ENCODE data around the gene TSN. TPM values are rescaled to one million over a fixed set of nuclear protein-coding genes. Genes with fewer than 3 reads are reported as not detected.
"Not testable (repeated sequence)": the region's sequence is repeated elsewhere in the genome, so short reads cannot be mapped to it uniquely, and the experiment has no call there.

The TSN gene
- polyA plus RNA-seq, 1 donor: 56.9 TPM

- Histone ChIP-seq H3K27ac (ENCODE audit: low read length) (no peak overlapping the region), H3K36me3 (ENCODE audit: control insufficient read depth, insufficient read depth, low read length) (no peaks in the 10 kb centered on the region)
These were observed 37.9 kb upstream of the TSN start for GRCh38 chr2:121717529-121717928.

DNA sequence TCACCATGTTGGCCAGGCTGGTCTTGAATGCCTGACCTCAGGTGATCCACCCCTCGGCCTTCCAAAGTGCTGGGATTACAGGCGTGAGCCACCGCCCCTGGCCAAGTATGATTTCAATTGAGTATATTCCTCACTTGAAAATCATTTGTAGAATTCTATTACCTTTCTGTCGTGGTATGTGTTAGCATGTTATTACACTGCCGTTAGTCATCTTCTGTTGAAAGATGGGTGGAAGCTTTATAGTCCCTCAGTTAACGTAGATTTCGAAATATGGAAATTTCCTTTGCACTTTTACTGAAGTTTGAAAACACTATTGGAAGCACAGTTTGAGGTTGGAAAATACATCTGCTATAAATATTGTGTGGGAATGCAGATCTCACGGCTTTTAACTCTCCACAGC is 33.5 kb upstream of the TSN start:
- Histone ChIP-seq H3K4me1 (ENCODE audit: control insufficient read depth, insufficient read depth, low read length) (no peaks in the 10 kb centered on the region), H3K27ac (ENCODE audit: low read length) (no peak overlapping the region), H3K27me3 (ENCODE audit: control insufficient read depth, insufficient read depth, low read length) (no peaks in the 10 kb centered on the region), H3K9me3 (ENCODE audit: control insufficient read depth, low read depth, low read length) (no peaks in the 10 kb centered on the region), H3K4me3 (ENCODE audit: low read length) (no peak overlapping the region), H3K36me3 (ENCODE audit: control insufficient read depth, insufficient read depth, low read length) (no peaks in the 10 kb centered on the region)
- DNase-seq: no peak
- 67% methylated on average over 3 of the region's 8 CpGs for WGBS (ENCODE audit: insufficient coverage, low lambda C conversion rate)

More at GRCh38 chr2:121717529-121717928, 37.9 kb upstream of the TSN start:
- no peak overlapping the region for H3K4me3 ChIP-seq (ENCODE audit: low read length)
- no CpG with 5 or more reads among the region's 6 CpGs for WGBS (ENCODE audit: insufficient coverage, low lambda C conversion rate)
- H3K9me3 ChIP-seq (ENCODE audit: control insufficient read depth, low read depth, low read length): no peaks in the 10 kb centered on the region
- H3K27me3 ChIP-seq (ENCODE audit: control insufficient read depth, insufficient read depth, low read length): no peaks in the 10 kb centered on the region
- no peak for DNase-seq
- H3K4me1 ChIP-seq (ENCODE audit: control insufficient read depth, insufficient read depth, low read length): no peaks in the 10 kb centered on the region

DNA sequence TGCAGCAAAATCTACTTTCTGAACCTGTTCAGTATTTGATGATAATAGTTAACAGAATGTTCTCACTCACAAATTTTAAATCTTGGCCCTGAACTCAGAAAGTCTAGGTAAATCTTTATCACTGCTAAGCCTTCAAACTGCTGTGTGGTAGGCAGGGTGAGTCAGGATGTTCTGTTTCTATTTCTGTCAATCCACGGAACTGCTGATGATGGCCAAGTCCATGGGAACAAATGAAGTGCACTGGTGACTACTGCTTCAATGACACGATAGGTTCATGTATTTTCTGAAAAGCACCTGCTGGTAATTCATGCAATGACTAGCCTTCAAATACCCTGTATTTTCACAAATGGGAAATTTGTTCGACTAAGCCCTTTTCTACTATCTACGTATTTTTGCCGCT is 33.0 kb upstream of the TSN start:
- Histone ChIP-seq H3K27me3 (ENCODE audit: control insufficient read depth, insufficient read depth, low read length) (no peaks in the 10 kb centered on the region), H3K4me3 (ENCODE audit: low read length) (no peak overlapping the region), H3K9me3 (ENCODE audit: control insufficient read depth, low read depth, low read length) (no peaks in the 10 kb centered on the region), H3K36me3 (ENCODE audit: control insufficient read depth, insufficient read depth, low read length) (peaks cover 4% of the 10 kb centered on the region), H3K27ac (ENCODE audit: low read length) (no peak overlapping the region), H3K4me1 (ENCODE audit: control insufficient read depth, insufficient read depth, low read length) (no peaks in the 10 kb centered on the region)
- WGBS (ENCODE audit: insufficient coverage, low lambda C conversion rate): no CpG with 5 or more reads among the region's 5 CpGs
- no peak for DNase-seq

GRCh38 chr2:121723316-121723715 is 32.1 kb upstream of the TSN start:
- no peak for DNase-seq
- Histone ChIP-seq H3K4me3 (ENCODE audit: low read length) (no peak overlapping the region), H3K27me3 (ENCODE audit: control insufficient read depth, insufficient read depth, low read length) (no peaks in the 10 kb centered on the region), H3K4me1 (ENCODE audit: control insufficient read depth, insufficient read depth, low read length) (no peaks in the 10 kb centered on the region), H3K27ac (ENCODE audit: low read length) (no peak overlapping the region), H3K9me3 (ENCODE audit: control insufficient read depth, low read depth, low read length) (no peaks in the 10 kb centered on the region), H3K36me3 (ENCODE audit: control insufficient read depth, insufficient read depth, low read length) (peaks cover 7% of the 10 kb centered on the region)
- WGBS (ENCODE audit: insufficient coverage, low lambda C conversion rate): no CpG with 5 or more reads among the region's 5 CpGs

DNA sequence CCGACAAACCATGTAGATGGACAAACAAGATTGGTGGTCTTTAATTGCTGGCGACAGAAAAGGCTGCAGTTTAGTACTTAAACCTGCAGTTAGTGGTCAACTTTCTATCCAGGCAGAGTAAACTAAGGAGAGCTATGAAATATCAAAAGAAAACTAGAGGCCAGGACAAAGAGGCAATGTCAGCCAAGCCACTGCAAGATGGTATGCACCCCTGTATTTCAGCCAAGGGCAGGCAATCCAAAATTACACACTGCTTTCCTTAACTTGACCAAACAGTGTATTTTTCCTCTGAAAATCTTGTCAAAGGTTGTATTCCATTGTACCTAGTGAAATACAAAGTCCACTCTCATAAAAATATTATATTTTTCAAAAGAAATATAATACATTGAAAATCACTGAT is 28.1 kb upstream of the TSN start:
- no peak overlapping the region for H3K27ac ChIP-seq (ENCODE audit: low read length)
- DNase-seq: no peak
- no peaks in the 10 kb centered on the region for H3K9me3 ChIP-seq (ENCODE audit: control insufficient read depth, low read depth, low read length)
- H3K27me3 ChIP-seq (ENCODE audit: control insufficient read depth, insufficient read depth, low read length): no peaks in the 10 kb centered on the region
- H3K4me1 ChIP-seq (ENCODE audit: control insufficient read depth, insufficient read depth, low read length): no peaks in the 10 kb centered on the region
- WGBS (ENCODE audit: insufficient coverage, low lambda C conversion rate): no CpG with 5 or more reads among the region's 2 CpGs
- peaks cover 40% of the 10 kb centered on the region for H3K36me3 ChIP-seq (ENCODE audit: control insufficient read depth, insufficient read depth, low read length)
- no peak overlapping the region for H3K4me3 ChIP-seq (ENCODE audit: low read length)

DNA sequence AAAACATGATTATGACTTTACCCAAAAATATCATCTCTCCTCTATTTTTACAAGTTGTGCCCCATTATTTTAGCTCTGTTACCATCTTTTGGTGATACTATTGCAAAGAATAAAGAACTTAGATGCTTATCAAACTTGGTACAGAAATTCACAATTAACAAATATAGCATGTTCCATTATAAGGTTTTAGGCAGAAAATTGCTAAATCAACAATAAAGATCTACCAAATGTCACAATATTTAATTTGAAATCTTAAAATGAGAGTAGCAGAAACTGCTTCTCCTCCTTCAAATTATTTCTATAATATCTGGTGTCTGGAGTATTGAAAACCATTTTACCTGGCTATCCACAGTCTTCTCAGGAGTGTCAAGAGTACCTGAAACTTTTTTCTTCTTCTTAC is 27.5 kb upstream of the TSN start:
- Histone ChIP-seq H3K4me1 (ENCODE audit: control insufficient read depth, insufficient read depth, low read length) (no peaks in the 10 kb centered on the region), H3K27me3 (ENCODE audit: control insufficient read depth, insufficient read depth, low read length) (no peaks in the 10 kb centered on the region), H3K27ac (ENCODE audit: low read length) (no peak overlapping the region), H3K4me3 (ENCODE audit: low read length) (no peak overlapping the region), H3K9me3 (ENCODE audit: control insufficient read depth, low read depth, low read length) (no peaks in the 10 kb centered on the region), H3K36me3 (ENCODE audit: control insufficient read depth, insufficient read depth, low read length) (peaks cover 44% of the 10 kb centered on the region)
- DNase-seq: no peak

DNA sequence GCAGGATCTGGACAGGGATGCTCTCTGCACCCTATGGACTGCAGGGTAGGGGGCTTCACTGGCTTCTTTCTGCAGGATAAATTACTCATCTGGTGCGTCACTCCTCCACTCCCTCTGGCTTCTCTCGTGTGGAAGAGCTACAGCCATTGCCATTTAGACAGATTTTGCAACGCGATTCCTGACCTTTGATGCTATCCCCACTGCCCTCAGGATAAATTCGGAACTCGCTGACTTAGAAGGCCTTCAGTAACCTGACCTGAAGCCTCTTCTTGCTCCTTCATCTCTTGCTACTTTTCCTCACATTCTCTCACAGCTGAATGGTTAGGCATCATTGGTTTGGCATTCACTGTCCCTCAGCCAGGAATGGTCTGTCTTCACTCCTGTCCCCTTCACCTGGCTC is 24.1 kb upstream of the TSN start:
- Histone ChIP-seq H3K27ac (ENCODE audit: low read length) (no peak overlapping the region), H3K27me3 (ENCODE audit: control insufficient read depth, insufficient read depth, low read length) (no peaks in the 10 kb centered on the region), H3K9me3 (ENCODE audit: control insufficient read depth, low read depth, low read length) (no peaks in the 10 kb centered on the region), H3K4me3 (ENCODE audit: low read length) (no peak overlapping the region), H3K36me3 (ENCODE audit: control insufficient read depth, insufficient read depth, low read length) (peaks cover 47% of the 10 kb centered on the region), H3K4me1 (ENCODE audit: control insufficient read depth, insufficient read depth, low read length) (no peaks in the 10 kb centered on the region)
- 96% methylated on average over 4 of the region's 6 CpGs for WGBS (ENCODE audit: insufficient coverage, low lambda C conversion rate)
- DNase-seq: no peak

GRCh38 chr2:121734544-121734943 is 20.9 kb upstream of the TSN start:
- not testable (repeated sequence) for H3K4me1 ChIP-seq (ENCODE audit: control insufficient read depth, insufficient read depth, low read length); H3K27me3 ChIP-seq (ENCODE audit: control insufficient read depth, insufficient read depth, low read length); H3K9me3 ChIP-seq (ENCODE audit: control insufficient read depth, low read depth, low read length); H3K27ac ChIP-seq (ENCODE audit: low read length); H3K4me3 ChIP-seq (ENCODE audit: low read length); DNase-seq
- H3K36me3 ChIP-seq (ENCODE audit: control insufficient read depth, insufficient read depth, low read length): peaks cover 30% of the 10 kb centered on the region
- WGBS (ENCODE audit: insufficient coverage, low lambda C conversion rate): no CpG with 5 or more reads among the region's 11 CpGs

GRCh38 chr2:121735518-121736074 is 19.9 kb upstream of the TSN start:
- WGBS (ENCODE audit: insufficient coverage, low lambda C conversion rate): 7% methylated on average over 3 of the region's 10 CpGs
- Histone ChIP-seq H3K9me3 (ENCODE audit: control insufficient read depth, low read depth, low read length) (peaks cover 5% of the 10 kb centered on the region), H3K4me1 (ENCODE audit: control insufficient read depth, insufficient read depth, low read length) (no peaks in the 10 kb centered on the region), H3K36me3 (ENCODE audit: control insufficient read depth, insufficient read depth, low read length) (peaks cover 24% of the 10 kb centered on the region), H3K4me3 (ENCODE audit: low read length) (peak overlapping the region; percentile 92), H3K27me3 (ENCODE audit: control insufficient read depth, insufficient read depth, low read length) (no peaks in the 10 kb centered on the region), H3K27ac (ENCODE audit: low read length) (peak overlapping the region; percentile 1)
- no peak for DNase-seq

DNA sequence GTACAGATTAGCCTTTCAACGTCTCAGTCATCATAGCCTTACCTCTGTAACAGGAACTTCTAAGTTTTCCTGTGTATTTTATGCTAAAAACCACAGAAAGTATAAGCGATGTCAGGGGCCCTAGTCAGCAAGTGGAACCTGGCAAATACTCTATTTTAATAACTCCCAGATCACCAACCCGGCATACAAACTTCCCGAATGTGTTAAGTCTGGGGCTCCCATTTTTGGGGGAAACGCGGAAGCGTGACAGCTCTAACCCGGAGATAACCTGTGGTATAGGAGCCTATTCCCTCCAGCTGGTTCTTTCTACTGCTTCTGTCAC is 19.4 kb upstream of the TSN start:
- peak overlapping the region; percentile 64 for H3K27ac ChIP-seq (ENCODE audit: low read length)
- no peaks in the 10 kb centered on the region for H3K4me1 ChIP-seq (ENCODE audit: control insufficient read depth, insufficient read depth, low read length)
- peaks cover 5% of the 10 kb centered on the region for H3K9me3 ChIP-seq (ENCODE audit: control insufficient read depth, low read depth, low read length)
- H3K36me3 ChIP-seq (ENCODE audit: control insufficient read depth, insufficient read depth, low read length): peaks cover 19% of the 10 kb centered on the region
- DNase-seq: peak in 1 of 2 donors; percentile 35
- WGBS (ENCODE audit: insufficient coverage, low lambda C conversion rate): no CpG with 5 or more reads among the region's 8 CpGs
- H3K4me3 ChIP-seq (ENCODE audit: low read length): peak overlapping the region; percentile 92
- no peaks in the 10 kb centered on the region for H3K27me3 ChIP-seq (ENCODE audit: control insufficient read depth, insufficient read depth, low read length)

- Histone ChIP-seq H3K4me1 (ENCODE audit: control insufficient read depth, insufficient read depth, low read length) (no peaks in the 10 kb centered on the region), H3K36me3 (ENCODE audit: control insufficient read depth, insufficient read depth, low read length) (peaks cover 13% of the 10 kb centered on the region), H3K27ac (ENCODE audit: low read length) (peak within 1 kb of the TSS; percentile 64), H3K9me3 (ENCODE audit: control insufficient read depth, low read depth, low read length) (peaks cover 5% of the 10 kb centered on the region), H3K27me3 (ENCODE audit: control insufficient read depth, insufficient read depth, low read length) (no peaks in the 10 kb centered on the region), H3K4me3 (ENCODE audit: low read length) (peak within 1 kb of the TSS; percentile 92)
- peak; percentile 96 to 97 for DNase-seq
- WGBS (ENCODE audit: insufficient coverage, low lambda C conversion rate): no CpG with 5 or more reads among the region's 93 CpGs
These were observed 18.8 kb upstream of the TSN start, which contains the start of gene NIFK for GRCh38 chr2:121736462-121737336. Gene NIFK, minus strand, starts transcription at chr2:121736875. Its CDS starts 25 bp downstream, at chr2:121736850.
